SHP77 (cell line): Measurements from ENCODE around the gene CLSTN3.
A peak's percentile ranks its signal among the peaks of the same experiment; 100 is the strongest.

Experiments used
- DNase-seq, 2 experiments: peaks; one replicate each; lab custom pipeline; 2025; lab: John Stamatoyannopoulos, UW

CLSTN3 gene

DNA sequence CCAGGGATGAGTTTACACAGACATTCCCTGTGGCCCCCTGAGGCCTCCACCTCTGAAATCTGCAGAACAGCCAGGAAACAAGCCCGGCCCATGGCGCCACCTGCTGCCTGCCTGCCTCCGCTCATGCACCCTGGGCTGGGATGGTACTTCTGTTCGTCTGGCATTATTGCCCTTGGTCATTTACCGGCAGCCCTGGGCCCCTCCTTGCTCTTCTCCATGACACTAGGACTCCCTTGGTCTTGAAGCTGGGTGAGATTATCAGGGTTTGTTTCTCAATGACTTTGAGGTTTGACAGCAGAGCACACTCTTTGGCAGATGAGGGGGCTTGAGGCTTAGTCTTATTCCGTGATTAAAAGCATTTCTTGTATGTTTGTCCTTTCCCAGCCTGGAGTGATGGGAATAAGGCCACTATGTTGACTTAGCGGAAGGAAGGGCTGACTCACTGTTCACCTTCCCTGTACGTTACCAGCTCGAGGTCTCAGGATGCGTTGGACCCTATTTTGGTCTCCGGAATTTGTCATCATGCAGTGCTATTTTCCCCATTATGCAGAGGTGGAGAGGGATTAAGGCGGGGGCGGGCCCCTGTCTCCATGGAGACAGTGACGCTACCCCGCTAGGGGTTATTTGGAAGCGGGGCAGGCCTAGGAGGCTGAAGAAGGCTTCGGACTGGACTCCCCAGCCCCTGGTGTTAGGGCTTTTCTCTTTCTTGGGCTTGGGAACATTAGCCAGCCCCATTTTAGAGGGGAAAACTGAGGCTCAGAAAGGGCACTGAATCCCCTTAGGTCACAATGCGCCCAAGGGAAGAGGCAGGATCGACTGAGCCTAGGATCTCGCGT lies 58.6 kb downstream of the CLSTN3 start:
- peak; percentile 50 to 68 for DNase-seq

DNA sequence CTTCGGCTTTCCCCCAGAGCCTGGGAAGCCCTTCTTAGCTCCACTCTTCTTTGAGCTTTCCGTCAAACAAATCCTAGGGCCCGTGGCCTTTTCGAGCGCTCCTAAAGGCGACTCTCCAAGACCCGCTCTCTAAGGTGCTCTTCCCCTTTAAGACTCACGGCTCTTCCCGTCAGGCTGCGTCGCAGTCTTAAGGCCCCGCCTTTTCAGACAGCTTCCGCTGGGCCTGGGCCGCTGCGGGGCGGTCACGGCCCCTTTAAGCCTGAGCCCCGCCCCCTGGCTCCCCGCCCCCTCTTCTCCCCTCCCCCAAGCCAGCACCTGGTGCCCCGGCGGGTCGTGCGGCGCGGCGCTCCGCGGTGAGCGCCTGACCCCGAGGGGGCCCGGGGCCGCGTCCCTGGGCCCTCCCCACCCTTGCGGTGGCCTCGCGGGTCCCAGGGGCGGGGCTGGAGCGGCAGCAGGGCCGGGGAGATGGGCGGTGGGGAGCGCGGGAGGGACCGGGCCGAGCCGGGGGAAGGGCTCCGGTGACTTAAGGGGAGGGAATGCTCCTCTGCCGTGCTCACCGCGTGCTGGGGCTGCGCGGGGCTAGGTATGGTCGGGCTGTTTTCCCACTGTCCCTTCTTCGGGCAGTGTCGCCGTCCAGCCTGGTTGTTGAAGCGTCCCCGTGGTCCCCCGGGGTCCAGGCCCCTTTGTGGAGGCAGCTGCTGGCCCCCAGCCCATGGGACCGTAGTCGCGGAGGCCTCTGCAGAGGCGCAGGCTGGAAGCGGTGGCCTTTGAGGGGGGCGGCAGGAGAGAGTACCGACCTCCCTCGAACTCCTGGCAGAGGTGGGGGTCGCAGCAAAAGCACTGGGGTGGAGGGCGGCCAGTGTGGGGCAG lies 59.5 kb downstream of the CLSTN3 start, which contains the start of gene PEX5:
TSS of gene PEX5 (plus strand) at position 289 of the 870 bp plus-strand sequence. CDS start 692 bp downstream, outside the sequence.
- peak; percentile 58 to 85 for DNase-seq

DNA sequence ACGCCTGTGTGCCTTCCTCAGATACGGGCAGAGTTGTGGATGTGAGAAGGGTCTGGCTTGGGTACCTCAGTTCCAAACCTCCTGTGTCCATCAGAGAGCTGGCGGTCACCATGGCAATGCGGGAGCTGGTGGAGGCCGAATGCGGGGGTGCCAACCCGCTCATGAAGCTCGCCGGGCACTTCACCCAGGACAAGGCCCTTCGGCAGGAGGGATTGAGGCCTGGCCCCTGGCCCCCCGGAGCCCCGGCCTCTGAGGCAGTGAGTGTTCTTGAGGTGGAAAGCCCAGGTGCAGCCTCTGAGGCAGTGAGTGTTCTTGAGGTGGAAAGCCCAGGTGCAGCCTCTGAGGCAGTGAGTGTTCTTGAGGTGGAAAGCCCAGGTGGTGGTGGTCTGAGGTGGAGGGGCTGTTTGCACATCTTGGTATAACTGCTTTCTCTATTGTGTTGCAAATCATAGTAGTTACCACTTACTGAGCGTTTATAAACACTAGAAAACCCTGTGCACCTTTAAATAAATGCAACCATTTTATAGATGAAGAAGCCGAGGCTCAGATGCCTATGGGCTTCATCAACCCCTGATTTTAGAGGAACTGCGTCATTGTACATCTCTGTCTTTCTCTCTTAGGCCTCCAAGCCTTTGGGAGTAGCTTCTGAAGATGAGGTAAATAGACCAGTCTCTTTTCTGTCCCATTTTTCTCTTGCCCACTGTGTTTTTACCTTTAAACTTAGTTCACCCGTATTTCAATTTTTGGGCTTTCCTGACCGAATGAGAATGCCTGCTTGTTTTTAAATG lies 60.3 kb downstream of the CLSTN3 start:
- DNase-seq: no peak

GRCh38 chr12:7193674-7194073 lies 63.5 kb downstream of the CLSTN3 start:
- DNase-seq: no peak

GRCh38 chr12:7197841-7198240 lies 67.7 kb downstream of the CLSTN3 start:
- no peak for DNase-seq

- DNase-seq: no peak
These were observed 72.9 kb downstream of the CLSTN3 start for GRCh38 chr12:7203109-7203508.

DNA sequence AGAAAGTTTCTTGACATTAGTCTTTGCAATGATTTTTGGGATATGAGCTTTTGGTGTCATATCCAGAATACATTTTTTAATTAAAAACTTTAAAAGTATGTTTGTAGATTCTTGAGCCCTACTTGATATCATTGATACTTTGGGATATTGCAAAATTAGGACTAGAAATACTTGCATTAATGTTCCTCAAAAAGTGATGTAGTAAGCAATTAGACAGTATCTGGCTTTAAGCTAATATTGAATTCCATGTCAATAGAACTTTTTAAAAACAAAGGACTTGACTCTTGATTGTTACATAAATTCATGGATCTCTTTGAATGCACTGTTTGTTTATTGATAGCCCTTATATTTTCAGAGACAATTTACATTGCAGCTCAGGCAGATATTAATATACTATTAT lies 74.9 kb downstream of the CLSTN3 start:
- no peak for DNase-seq

DNA sequence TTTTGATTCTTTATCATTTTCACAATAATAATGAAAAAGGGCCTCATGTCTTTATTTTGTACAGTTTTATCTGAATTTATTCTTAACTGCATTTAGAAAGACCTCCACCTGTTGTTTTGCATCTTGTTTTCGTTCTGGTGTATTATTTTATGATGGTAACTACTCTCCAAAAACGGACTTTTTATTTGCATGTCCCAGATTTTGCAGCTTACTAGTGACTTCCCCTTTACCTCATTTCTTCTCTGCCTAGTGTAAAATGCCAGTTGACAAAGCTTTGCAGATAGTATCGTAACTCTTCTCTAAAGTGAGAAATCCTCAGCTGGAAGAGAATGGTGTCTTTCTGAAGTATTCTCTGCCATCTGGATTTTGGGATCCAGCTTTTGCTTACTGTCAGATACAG lies 76.5 kb downstream of the CLSTN3 start:
- DNase-seq: no peak

DNA sequence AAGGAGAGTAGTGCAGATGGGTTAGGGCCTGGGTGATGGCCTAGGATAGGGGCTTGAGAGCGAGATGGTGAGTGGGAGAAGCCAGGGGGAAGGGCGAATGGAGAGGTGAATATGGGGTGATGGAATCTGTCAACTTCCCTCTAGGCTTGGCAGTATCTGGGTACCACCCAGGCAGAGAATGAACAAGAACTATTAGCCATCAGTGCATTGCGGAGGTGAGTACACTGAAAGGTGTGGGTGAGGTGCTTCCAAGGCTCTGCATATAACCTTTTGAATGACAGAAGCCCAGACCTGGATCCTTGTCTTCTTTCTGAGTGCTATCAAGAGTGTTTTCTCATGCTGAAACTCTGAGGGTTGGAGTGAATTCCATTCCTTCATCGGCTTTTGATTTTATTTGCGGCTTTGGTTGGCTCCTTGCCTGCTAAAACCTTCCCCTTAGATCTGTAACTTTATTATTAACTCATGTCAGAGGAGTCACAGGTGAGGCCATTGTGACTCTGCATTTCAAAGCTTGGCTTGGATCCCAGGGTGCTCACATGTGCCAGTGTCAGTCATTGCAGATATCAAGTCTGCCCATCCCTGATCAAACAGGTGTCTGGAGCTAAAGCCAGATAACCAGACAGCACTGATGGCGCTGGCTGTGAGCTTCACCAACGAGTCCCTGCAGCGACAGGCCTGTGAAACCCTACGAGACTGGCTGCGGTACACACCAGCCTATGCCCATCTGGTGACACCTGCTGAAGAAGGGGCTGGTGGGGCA lies 77.9 kb downstream of the CLSTN3 start:
- no peak for DNase-seq
